Right renal pelvis (tissue), 4 donors: ENCODE measurements around the gene ABI3BP. TPM values are rescaled to one million over a fixed set of nuclear protein-coding genes. Genes with fewer than 3 reads are reported as not detected.

ENCODE experiments used
- DNase-seq, 4 donors: peaks; one replicate each; pipeline ENCODE4 v3.0.0-alpha.2; 2013; ENCODE audit warnings: low read depth in 4 of 4, low spot score in 3 of 4, missing footprints in 1 of 4
- polyA plus RNA-seq, 4 donors: library from polyadenylated mRNA; unstranded; fragments of 120-200 nt; gene quantifications; one replicate each; pipeline ENCODE4 v1.2.1, GENCODE V29; 2013; ENCODE audit not compliant: insufficient read length in 4 of 4

Gene ABI3BP
- polyA plus RNA-seq, 4 donors: 18.4 to 38.1 (median 28.2) TPM

GRCh38 chr3:100753846-100754245, 239.4 kb downstream of the ABI3BP start:
- no peak for DNase-seq

- DNase-seq: no peak
These were observed 244.3 kb downstream of the ABI3BP start for GRCh38 chr3:100748967-100749366.

GRCh38 chr3:100748220-100748619, 245.0 kb downstream of the ABI3BP start:
- DNase-seq: no peak

GRCh38 chr3:100746092-100746491, 247.1 kb downstream of the ABI3BP start:
- no peak for DNase-seq

- no peak for DNase-seq
These were observed 247.6 kb downstream of the ABI3BP start for GRCh38 chr3:100745617-100746016.

GRCh38 chr3:100744671-100745070, 248.6 kb downstream of the ABI3BP start:
- no peak for DNase-seq

GRCh38 chr3:100743535-100743934, 249.7 kb downstream of the ABI3BP start:
- no peak for DNase-seq

GRCh38 chr3:100740207-100740606, 253.0 kb downstream of the ABI3BP start:
- DNase-seq: no peak

- no peak for DNase-seq
These were observed 255.9 kb downstream of the ABI3BP start for GRCh38 chr3:100737334-100737733.

GRCh38 chr3:100732435-100732834, 260.8 kb downstream of the ABI3BP start:
- no peak for DNase-seq

- DNase-seq: no peak
These were observed 262.7 kb downstream of the ABI3BP start for GRCh38 chr3:100730524-100730923.

- no peak for DNase-seq
These were observed 266.5 kb downstream of the ABI3BP start for GRCh38 chr3:100726706-100727105.

GRCh38 chr3:100725935-100726513, 267.2 kb downstream of the ABI3BP start:
- no peak for DNase-seq

GRCh38 chr3:100720426-100720825, 272.8 kb downstream of the ABI3BP start:
- DNase-seq: no peak

- DNase-seq: no peak
These were observed 274.1 kb downstream of the ABI3BP start for GRCh38 chr3:100719136-100719535.

- DNase-seq: no peak
These were observed 275.4 kb downstream of the ABI3BP start for GRCh38 chr3:100717637-100718487.

GRCh38 chr3:100717063-100717462, 276.2 kb downstream of the ABI3BP start:
- DNase-seq: no peak

- DNase-seq: no peak
These were observed 278.0 kb downstream of the ABI3BP start for GRCh38 chr3:100715176-100715575.

GRCh38 chr3:100710261-100710968, 282.8 kb downstream of the ABI3BP start:
- peak in 3 of 4 donors; percentile 3 to 16 (median 13) for DNase-seq

GRCh38 chr3:100709842-100710260, 283.4 kb downstream of the ABI3BP start:
- peak in 3 of 4 donors; percentile 28 to 41 (median 31) for DNase-seq
